GM18909 (cell line): ENCODE data around the gene RECK.
"Not testable (repeated sequence)": the region's sequence is repeated elsewhere in the genome, so short reads cannot be mapped to it uniquely, and the experiment has no call there.

Experiments used
- ATAC-seq: cut with Tn5 transposase; IDR thresholded peaks from one replicate; pipeline ENCODE4 v1.9.1; 2021; ENCODE audit warnings: mild to moderate bottlenecking; ENCODE audit not compliant: unreplicated experiment, poor library complexity

The RECK gene

DNA sequence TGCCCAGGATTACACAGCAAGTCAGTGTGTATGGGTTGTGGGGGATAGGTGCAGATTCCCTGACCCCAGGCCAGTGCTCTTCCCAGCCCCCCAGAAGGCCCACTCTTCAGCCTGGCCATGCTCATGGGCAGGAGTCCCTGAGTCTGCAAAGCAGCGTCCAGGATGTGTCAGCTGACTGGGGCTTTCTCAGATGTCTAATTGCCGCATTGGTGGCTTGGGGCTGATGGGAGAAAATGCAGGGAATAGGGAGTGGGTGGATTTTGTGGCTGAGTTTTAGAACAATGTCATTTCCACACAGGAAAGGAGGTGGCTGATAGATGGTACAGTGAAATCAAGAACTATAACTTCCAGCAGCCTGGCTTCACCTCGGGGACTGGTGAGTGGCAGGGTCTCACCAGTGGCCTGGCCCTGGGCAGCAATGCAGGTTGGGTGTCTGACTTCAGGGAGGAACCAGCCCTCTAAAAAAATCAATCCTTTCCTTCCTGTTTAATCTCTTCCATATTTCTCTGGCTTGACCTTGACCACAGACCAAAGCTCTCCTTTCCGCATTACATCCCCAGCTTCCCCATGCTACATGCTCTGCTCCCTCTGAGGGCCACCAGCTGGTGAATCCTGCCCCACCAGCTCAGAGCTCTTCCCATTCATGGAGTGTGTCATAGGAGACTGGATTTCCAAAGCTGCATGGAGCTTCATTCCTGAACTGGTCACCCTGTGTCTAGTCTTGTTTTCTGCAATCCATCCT lies 114.0 kb downstream of the RECK start:
- ATAC-seq, result no peak

DNA sequence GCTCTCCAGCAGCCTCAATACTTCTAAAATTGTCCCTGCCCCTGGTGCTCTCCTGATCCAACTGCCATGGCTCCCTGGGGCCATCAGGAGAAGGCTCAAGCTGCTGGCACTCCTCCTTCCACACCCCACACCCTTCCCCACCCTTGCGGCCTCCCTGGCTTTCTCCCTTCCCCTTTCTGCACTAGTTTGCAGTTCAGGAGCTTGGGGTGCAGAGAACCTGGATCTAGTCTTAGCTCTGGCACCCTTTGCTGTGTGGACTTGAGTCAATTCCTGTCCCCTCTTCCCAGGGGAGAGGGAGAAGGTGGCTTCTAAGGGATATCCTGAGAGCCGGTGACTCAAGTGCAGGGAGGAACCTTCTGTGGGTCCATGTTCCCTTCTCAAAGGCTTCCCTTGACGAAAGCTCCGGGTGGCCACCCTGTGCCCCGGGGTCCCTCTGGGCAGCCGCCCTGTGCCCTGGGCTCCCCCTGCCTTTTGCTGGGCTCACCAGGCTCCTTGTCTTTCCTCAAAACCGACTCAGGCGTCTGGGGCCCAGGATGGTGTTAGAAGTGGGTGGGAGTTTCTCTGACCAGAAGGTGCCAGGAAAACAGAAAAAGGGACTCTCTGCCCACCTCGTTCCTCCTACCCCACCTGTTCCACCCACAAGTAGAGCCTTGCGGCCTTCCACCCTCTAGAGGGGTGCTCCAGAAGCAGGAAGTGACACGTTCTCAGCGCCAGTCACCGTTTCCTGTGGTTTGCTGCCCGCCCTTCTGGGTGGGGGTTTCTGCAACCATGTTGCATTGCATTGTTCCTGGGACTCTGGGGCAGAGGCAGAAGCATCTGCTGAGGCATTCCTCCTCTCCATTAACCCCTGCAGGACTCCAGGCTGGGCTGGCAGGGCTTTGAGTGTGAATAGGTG lies 114.8 kb downstream of the RECK start:
- ATAC-seq, result peak; percentile 86

DNA sequence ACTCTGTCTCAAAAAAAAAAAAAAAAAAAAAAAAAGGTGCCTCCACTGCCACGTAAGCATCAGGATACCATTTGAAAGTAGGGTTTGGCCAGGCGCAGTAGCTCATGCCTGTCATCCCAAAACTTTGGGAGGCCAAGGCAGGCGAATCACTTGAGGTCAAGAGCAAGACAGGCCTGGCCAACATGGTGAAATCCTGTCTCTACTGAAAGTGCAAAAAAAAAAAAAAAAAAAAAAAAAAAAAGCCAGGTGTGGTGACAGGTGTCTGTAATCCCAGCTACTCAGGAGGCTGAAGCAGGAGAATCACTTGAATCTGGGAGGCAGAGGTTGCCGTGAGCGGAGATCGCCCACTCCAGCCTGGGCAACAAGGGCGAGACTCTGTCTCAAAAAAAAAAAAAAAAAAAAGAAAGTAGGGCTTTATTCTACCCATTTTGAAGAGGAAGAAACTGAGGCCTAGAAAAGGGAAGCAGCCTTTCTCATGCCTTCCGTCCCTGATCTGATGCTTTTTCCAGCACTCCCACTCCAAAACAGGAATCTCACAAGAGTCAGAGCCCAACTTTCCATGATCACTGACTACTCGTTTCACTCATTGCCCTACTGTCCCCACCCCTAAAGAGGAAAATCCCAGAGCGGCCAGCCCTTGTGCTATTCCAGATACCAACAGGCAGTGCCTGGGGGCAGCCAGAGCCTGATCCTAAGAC lies 116.2 kb downstream of the RECK start:
- ATAC-seq, result no peak

DNA sequence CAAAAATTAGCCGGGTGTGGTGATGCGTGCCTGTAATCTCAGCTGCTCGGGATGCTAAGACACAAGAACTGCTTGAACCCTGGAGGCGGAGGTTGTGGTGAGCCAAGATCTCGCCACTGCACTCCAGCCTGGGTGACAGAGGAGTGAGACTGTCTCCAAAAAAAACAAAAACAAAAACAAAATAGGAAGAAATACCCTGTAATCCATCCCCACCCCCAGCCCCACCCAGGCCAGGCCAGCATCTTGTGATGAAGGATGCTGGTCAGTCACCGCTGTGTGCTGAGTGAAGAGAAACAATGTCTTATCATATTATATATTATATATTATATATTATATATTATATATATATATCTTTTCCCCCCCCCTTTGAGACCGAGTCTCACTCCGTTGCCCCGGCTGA lies 117.0 kb downstream of the RECK start:
- ATAC-seq, result no peak

DNA sequence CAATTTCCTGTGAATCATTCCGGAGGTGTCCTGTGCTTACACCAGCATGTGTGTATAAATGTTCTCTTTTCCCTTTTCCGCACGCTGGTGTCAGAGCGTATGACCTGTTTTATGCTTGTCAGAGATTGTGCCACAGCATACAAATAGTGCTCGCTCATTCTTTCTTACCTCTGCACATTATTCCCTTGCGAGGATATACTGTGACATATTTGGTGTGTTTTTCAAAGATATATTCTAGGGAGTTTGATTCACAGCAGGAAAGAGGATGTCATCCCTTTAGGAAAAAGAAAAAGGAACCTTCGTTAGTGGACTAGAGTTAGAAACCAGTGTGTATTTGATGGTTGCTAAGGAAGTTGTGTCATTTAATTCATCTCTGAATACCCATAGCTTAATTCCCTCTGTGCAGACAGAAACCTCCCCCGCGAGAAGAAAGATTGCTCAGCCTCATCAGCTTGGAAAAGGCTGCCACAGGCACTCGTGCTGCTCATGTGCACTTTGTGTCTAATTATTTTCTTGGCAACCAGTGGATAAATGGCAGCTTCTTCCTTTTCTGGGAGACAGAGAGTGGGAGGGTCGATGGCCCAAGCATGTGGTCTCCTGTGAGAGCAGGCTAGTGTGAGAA lies 117.7 kb downstream of the RECK start:
- no peak for ATAC-seq

DNA sequence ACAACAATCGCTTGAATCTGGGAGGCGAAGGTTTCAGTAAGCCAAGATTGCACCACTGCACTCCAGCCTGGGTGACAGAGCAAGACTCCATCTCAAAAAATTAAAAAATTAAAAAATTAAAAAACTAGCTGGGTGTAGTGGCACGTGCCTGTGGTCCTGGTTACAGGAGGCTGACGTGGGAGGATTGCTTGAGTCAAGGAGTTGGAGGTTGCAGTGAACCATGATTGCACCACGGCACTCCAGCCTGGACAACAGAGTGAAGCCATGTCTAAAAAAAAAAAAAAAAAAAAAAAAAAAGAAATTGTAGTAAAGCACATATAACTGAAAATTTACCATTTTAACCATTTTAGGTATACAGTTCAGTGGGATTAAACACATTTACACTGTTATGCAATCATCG lies 119.4 kb downstream of the RECK start:
- no peak for ATAC-seq

DNA sequence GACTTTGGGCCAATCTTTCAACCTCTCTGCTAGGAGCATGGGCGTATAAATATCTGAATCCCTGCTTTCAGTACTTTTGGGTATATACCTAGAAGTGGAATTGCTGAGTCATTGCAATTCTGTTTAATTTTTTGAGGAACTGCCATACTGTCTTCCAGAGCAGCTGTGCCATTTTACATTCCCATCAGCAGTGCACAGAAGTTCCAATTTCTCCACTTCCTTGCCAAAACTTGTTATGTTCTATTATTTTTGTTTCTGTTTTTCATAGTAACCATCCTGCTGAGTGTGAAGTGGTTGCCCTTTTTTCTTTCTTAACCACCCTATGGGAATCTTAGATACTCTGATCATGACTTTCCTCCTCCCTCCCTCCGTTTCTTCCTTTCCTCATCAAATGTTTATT lies 121.4 kb downstream of the RECK start:
- no peak for ATAC-seq

DNA sequence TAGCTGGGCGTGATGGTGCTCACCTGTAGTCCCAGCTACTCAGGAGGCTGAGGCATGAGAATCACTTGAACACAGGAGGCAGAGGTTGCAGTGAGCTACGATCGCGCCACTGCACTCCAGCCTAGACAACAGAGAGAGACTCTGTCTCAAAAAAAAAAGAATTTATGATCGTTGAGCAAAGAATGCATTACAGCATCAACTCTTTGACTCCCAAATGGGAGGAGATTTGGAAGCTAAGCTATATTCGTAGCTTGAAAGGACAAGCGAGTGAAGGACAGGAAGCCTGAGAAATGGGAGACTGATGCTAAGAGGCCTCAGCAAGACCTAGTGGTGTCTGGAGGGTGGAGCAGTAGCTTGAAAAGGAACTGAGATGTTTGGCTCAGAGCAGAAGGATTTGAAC lies 122.2 kb downstream of the RECK start:
- ATAC-seq, result no peak

DNA sequence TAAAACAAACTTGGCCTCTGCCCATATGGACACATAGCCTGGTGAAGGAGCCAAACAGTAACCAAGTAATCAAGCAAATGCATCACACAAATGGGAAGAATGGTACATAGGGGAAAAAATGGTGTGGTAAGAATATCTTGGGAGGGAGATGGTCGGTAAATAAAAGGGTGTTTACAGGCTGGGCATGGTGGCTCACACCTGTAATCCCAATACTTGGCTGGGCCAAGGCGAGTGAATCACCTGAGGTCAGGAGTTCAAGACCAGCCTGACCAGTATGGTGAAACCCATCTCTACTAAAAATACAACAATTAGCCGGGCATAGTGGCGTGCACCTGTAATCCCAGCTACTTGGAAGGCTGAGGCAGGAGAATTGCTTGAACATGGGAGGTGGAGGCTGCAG lies 122.8 kb downstream of the RECK start:
- not testable (repeated sequence) for ATAC-seq

DNA sequence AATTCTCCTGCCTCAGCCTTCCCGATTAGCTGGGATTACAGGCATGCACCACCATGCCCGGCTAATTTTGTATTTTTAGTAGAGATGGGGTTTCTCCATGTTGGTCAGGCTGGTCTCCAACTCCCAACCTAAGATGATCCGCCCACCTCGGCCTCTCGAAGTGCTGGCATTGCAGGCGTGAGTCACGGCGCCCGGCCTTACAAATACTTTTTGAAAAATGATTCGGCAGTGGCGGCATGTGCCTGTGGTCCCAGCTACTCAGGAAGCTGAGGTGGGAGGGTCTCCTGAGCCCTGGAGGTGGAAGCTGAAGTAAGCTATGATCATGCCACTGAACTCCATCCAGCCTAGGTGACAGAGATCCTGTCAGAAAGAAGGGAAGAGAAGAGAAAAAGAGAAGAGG lies 123.4 kb downstream of the RECK start:
- ATAC-seq, result not testable (repeated sequence)

DNA sequence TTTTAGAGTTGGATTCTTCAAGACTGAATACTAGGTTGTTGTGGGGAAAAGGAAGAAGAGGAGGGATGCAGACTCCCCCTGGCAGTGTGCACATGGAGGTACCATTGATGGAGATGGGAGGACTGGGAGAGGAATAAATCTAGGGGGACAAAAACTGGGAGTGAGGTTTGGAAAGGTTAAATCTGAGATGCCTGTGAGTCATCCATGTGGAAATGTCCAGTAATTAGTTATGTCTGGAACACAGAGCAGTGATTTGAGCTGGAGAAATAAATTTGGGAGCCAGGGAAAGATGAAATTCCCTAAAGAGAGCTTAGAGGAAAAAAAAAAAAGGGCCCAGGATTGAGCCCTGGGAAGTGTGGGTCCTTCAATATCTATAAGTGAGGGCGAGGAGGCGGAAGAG lies 124.5 kb downstream of the RECK start:
- ATAC-seq, result no peak

DNA sequence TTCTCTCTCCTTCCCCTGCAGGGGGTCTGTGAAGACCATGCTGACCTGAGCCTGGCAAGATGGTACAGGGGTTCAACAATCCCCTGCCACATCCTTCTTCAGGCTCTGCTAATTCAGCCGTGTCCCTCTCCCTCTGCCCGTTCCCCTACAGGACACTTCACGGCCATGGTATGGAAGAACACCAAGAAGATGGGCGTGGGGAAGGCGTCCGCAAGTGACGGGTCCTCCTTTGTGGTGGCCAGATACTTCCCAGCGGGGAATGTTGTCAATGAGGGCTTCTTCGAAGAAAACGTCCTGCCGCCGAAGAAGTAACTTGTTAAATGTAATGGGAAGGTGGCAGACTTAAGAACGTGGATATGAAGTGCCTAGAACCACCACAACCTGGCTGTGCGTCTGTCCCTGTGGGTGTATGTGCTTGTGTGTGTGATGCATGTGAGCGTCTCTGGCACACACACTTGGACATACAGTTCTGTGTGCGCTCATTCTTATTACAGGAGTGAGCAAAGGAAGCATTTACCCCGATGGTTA lies 125.6 kb downstream of the RECK start:
- no peak for ATAC-seq

DNA sequence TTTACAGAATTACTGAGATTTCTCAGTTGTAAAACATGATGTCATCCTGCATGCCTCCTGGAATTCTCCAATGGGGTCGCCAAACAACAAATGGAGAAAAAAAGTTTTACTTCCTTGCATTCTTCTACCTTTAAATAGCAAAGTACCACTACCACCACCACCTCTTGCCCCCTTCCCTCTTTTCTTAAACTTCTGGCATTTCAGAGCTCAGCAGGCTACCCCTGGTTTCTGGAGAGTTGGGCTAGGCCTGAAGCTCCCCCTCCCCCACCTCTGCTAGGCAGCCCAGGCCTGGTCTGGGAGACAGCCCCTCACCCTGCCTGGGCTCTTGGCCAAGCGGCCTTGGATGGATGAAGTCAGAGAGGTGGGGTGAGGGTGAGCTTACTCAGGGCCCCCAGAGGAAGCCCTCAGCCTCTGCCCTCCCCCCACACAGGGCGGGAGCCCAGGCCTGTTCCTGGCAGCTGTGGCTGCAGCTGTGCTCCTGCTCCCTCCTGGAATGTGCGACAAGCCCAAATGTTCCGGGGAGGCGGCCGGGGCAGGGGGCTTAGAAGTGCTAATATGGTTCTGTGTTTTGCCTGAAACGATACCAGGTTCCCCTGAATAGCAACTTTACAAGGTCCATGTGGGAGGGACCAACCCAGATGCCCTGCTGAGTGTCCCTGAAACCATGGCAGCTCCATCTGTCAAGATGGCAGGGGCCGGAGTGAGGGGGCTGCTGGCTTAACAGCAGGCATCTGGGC lies 126.5 kb downstream of the RECK start:
- no peak for ATAC-seq

DNA sequence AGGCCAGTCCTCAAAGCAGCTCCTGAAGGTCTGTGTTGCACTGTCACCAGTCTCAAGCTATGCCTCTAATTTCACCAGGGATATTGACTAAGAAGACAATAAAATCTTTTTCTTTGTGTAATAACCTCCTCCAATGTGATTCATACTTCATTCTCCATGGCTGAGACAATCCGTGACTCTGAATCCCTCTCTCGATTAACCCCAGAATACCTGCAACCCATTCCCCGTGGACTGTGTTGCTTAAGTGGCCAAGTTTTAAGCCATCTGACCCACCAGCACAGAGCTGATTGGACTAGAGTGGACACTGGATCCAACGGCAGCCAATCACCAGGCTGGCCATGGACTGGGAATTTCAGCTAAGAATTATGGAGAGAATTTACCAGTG lies 127.1 kb downstream of the RECK start:
- ATAC-seq, result no peak

DNA sequence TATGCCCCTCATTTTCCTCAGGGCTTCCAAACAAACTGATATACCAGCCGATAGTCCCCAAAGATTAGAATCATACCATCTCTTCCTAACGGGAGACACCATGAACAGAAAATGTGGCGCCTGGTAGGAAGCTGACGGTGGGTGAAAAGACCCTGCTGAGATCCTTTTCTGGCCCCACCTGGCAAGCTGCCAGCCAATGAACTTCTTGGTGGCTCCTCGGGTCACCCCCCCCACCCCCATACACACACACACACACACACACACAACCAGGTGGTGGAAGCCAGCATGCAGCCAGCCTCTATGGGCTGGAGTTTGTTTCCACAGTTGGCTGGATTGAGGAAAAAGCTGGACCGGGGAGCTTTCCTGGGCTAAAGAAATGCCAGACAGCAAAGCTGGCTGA lies 127.7 kb downstream of the RECK start:
- ATAC-seq, result no peak

DNA sequence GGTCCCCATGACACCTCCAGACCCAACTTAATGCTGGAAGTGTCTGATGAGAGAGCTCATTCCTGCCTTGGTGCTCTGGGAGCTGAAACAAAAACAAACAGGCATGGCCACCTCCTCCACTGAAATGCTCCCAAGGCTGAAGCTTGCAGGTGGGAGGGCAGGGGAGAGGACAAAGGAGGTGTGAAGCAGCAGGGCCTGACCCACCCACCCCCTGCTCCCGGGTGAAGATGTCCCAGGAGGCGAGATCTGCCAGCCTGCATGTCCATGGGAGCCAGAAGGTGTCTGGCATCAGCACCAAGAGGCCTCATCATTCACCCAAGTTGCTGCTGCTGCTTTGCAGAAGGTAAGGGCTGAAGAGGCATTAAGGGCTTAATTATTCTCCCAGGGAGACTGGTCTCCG lies 128.3 kb downstream of the RECK start:
- no peak for ATAC-seq

DNA sequence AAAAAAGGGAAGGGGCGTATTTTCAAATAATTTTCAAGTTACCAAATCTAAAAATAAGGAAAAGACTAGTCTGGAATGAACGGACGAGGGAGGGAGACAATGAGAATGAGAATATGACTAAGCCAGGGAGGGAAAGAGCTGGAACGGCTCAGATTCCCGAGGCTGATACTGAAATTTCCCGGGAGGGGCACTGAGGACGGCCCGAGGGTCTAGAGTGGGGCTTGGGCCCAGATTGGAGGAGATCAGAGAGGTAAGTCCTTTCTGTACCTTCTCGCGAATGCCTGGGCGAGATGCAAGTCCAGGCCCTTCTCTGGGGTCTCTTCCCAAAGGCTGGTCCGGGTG lies 129.1 kb downstream of the RECK start:
- ATAC-seq, result no peak

DNA sequence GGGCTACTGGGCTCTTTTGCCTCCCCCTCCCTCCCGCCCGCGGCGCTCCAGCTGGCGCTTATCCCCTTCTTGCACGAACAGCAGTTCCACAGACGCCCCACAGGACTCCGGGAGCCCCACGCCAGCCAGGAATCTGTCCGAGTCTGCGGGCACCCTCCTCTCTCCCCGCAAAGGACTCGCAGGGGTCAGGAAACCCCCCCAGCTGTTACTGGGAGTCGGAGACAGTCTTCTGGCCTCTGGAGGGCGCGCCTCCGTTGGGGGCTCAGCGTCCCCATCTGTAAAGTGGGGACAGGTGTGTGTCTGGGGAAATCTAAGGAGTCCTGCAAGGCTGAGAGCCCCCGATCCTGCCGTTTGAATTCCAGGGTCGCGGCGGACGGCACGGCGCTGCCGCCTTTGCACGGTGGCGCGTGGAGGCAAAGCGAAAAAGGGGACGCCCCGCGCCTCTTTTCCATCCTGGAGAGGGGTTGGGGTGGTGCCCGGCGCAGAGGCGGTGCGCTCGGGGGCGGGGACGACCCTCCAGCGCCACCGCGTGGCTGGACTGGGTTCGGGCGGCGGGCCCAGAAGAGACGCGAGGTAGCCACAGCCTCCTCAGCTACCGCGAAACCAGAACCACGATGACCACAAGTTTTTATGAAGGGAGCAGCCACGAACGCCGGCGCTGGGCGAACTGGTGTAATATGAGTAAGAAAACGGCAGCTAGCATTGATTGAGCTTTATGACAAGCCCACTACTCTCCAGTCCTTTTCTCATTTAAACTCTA lies 129.6 kb downstream of the RECK start:
- peak; percentile 89 for ATAC-seq

DNA sequence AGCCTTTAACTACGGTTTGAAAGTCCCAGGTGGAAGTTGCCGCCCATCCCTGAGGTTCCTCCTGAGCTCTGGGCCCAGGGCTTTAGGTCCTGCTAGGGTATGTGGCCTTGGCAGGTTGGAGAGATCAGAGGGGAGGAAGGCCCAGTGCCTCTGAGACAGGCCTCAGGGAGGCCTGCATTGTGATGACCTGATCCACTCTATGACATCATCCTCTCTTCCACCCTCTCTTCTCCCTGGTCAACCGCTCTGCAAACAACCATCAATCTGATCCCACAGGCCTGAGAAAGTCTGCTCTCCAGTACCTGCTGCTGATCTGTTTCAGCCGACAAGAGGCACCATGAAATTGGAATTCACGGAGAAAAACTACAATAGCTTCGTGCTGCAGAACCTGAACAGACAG lies 132.5 kb downstream of the RECK start, which contains the start of gene CCIN:
Gene CCIN, plus strand, starts transcription at position 223 of the 400 bp plus-strand sequence. Its CDS starts 115 bp downstream, at position 338.
- no peak for ATAC-seq
